ENCODE measurements around the gene OSTF1.

GRCh38 chr9:75087289-75087823 lies 958 bp upstream of the OSTF1 start:
- no peak for TF ChIP-seq POLR2A (IDR thresholded peaks at IDR 0.05; ENCODE audit: low read length)
- no peak for TF ChIP-seq GATA1 (IDR thresholded peaks at IDR 0.05; ENCODE audit: low read depth, low read length)

Data from erythroblast (primary cell).